Stimulated activated CD4-positive, alpha-beta T cell treated with anti-CD3 and anti-CD28 coated beads, TNF-alpha, amount 100 ng/mL, for 48 hours (primary cell): Measurements from ENCODE around the gene ADD3.

Experiments used
- DNase-seq, 3 donors: peaks; one replicate each; pipeline ENCODE4 v3.0.0-alpha.2; 2020; ENCODE audit warnings: low read depth in 3 of 3

The ADD3 gene

GRCh38 chr10:110068780-110069179 is 61.0 kb downstream of the ADD3 start:
- DNase-seq, result no peak

GRCh38 chr10:110069502-110069982 is 61.8 kb downstream of the ADD3 start:
- DNase-seq, result no peak

- DNase-seq, result no peak
These were observed 66.1 kb downstream of the ADD3 start for GRCh38 chr10:110073896-110074295.

GRCh38 chr10:110074298-110074697 is 66.5 kb downstream of the ADD3 start:
- DNase-seq, result no peak

GRCh38 chr10:110074758-110075671 is 67.2 kb downstream of the ADD3 start:
- DNase-seq, result no peak

DNA sequence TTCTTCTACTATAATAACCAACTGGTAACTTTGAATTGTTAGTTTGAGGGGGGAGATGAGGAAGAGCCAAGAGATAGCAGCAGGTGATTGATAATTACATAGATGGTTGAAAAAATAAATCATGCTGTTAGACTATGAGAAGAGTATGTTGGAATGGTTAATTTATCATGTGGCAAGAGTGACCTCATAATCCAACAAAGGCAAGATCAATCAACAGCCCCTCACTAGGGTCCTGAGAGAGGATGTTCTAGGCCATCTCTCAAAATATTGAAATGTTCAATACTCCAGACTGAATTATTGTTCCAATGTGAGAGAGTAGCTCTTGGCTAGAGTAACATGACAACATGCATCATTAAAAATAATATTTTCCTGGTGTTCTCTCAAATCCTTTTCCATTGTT is 67.9 kb downstream of the ADD3 start:
- DNase-seq, result no peak

GRCh38 chr10:110076559-110077318 is 69.0 kb downstream of the ADD3 start:
- DNase-seq, result no peak

DNA sequence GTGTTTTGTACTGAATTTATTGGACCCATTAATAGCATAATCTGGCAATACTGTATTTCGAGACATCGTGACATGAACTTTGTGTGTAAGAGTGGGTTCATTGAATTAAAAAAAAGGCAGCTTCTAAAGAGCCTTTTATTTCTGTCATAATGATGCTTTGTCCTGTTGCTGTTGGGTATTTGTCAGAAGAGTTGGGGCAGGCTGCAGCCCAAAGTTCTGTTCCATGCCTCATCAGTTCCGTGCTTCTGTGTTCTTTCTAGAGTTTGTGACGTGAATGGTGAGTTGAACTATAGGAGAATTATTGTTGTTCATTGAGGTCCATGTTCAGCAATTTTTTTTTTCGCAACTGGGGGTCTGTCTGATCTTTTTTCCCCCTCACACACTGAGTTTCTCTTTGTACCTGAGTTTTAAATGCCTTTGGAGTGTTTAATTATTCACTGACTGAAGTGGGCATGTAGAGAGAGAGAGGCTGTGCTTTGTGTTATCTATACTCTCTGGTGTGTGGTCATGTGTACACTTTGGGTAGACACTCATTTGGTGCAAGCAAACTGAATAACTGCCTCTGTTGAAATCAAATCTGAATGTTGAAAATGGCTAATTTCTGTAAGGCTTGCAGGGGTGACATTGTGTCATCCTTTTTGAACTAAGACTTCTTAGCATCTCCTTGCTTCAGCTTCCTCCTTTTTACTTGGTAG is 69.8 kb downstream of the ADD3 start:
- DNase-seq, result no peak

- DNase-seq, result no peak
These were observed 70.5 kb downstream of the ADD3 start for GRCh38 chr10:110078317-110078716.

GRCh38 chr10:110081911-110082310 is 74.1 kb downstream of the ADD3 start:
- DNase-seq, result no peak

GRCh38 chr10:110083884-110084283 is 76.1 kb downstream of the ADD3 start:
- DNase-seq, result no peak

- no peak for DNase-seq
These were observed 79.9 kb downstream of the ADD3 start for GRCh38 chr10:110087682-110088081.

DNA sequence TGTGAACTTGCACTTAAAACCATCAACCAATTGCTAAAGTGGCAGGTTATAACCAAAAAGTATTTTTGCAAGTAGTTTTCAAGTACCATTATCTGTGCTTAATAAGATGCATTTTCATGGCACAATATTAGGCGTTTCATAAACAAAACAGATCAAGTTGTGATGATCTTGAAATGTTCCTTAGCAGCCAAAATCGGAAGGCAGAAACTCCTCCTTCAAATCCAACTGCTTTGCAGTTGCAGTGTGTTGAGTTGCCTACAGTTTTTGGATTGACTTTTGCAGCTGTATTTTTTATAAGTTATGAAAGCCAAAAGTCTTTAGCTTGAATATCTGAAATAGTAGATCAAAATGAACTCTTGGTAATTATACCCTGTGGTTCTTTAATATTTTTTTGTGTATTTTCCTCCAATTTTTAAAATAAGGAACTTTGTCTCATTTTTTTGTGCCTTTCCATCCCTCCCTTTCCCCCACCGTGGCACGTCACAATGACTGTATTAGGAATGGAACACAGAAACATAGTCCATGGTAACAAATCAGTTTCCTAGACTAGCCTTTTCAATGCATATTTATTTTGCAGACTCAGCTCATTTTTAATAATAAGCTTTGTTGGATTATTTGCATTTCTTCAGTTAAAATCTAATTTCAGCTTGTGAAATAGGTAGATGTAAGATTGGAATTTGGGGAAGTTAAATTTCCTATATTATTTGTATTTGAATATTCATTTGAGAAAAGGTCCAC is 80.8 kb downstream of the ADD3 start:
- no peak for DNase-seq

- DNase-seq, result no peak
These were observed 84.0 kb downstream of the ADD3 start for GRCh38 chr10:110091830-110092229.

GRCh38 chr10:110093722-110094121 is 85.9 kb downstream of the ADD3 start:
- DNase-seq, result no peak

DNA sequence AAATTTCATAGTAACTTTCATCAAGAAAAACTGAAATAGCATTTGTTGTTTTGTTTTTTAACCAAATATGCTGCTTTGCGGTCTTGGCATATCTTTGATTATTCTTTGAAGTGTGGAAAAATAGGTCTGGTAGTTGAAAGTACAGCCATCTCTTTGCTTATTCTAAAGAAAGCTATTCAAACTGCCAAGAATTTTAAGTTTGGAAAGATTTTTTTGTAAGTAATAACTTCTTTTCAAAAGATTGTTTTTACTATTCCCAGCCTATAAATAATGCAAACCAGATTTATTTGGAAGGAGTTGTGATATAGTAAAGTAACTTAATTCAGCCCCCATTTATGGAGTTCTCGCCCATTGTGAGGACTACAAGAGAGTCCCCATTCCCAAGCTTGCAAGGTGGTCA is 87.0 kb downstream of the ADD3 start:
- no peak for DNase-seq

DNA sequence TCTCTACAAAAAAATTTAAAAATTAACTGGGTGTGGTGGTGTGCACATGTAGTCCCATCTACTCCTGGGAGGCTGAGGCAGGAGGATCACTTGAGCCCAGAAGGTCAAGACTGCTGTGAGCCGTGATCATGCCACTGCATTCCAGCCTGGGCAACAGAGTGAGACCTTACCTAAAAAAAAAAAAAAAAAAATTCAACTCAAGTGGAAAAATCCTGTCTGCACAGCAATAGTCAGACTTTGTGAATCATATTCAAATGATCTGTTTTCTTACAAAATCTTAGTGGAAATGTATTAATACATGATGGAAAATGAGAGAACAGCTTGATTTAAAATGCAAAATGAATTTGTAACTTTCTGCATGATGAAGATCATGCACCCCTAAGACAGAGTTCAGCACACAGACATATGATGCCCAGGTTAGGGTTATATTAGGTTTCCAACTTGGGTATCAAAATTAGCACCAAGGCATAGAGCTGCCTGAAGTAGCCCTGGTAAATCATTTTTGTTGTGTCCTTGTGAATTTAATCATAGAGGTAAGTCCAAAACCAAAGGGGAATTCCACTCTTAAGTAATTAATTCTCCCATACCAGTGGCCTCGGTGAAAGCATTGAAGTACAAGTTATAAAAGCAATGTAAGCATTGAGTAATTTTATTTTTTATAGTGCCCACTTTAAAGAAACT is 93.8 kb downstream of the ADD3 start:
- no peak for DNase-seq

- no peak for DNase-seq
These were observed 96.2 kb downstream of the ADD3 start for GRCh38 chr10:110103921-110104461.

- DNase-seq, result no peak
These were observed 98.1 kb downstream of the ADD3 start for GRCh38 chr10:110105873-110106272.

- DNase-seq, result no peak
These were observed 99.6 kb downstream of the ADD3 start for GRCh38 chr10:110107430-110107829.

DNA sequence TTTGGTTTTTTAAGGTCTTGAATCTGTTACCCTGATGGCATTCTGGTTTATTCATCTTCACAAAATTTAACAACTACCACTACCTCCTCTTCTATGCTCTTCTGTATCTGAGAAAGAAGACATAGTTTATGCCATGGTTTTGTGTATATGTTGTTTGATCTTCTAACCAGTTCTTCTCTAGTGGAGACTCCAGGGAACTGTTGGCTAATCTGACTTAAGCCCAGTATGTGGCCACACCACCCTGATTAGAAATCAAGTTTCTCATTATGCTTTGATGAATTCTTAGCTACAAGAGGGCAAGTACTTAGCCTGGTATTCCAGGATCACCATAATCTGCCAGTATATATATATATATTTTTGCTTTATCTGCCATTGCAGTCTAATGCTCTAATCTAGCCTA is 100.1 kb downstream of the ADD3 start:
- no peak for DNase-seq
